HG02610 (cell line): ENCODE results near the gene RMI2.
"Not testable (repeated sequence)": the region's sequence is repeated elsewhere in the genome, so short reads cannot be mapped to it uniquely, and the experiment has no call there.

Source experiments
- ATAC-seq: cut with Tn5 transposase; IDR thresholded peaks from one replicate; pipeline ENCODE4 v1.9.1; 2021; ENCODE audit warnings: mild to moderate bottlenecking, moderate library complexity; ENCODE audit not compliant: unreplicated experiment

Gene RMI2

DNA sequence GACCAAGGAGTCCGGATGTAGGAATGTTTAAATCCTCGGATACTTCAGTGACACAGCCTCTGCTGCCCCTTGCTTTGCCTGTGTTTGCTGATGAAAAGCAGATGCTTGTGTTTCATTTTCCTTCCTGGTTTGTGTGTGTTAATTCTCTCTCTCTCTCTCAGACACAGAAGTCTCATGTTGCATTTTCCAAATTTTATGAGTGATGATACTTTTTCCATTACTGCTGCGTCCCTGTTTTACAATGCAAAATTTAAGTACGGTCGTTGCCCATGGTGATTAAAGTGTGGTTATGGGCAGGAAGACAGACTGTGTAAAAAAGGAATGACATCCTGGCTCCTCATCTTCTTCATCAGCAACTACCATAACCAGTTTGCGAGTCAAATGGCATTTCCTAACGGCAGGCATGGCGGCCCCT is 5.7 kb downstream of the RMI2 start:
- no peak for ATAC-seq

GRCh38 chr16:11353158-11353557 is 7.9 kb downstream of the RMI2 start:
- ATAC-seq = no peak

- peak; percentile 11 for ATAC-seq
Observed at GRCh38 chr16:11354407-11354732, 9.1 kb downstream of the RMI2 start.

GRCh38 chr16:11354733-11355574 is 9.7 kb downstream of the RMI2 start:
- peak; percentile 68 for ATAC-seq

DNA sequence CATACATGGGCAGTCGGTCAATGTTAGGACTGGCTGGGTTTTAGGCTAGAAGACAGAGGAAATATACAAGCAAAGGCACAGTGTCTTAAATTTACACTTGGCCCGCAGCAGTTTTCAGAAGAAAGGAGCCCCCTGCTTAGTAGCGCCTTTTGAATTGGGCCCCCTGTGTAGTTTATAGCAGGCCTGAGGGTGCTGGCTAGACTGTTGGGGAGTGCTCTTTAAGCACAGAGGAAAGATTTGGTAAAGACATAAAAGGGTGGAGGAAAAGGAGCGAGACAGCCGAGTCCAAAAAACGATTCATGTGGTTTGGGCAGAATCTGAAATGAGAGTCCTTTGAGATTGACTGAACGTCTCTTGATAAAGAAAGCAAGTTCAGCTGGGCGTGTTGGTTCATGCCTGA is 10.6 kb downstream of the RMI2 start:
- no peak for ATAC-seq

DNA sequence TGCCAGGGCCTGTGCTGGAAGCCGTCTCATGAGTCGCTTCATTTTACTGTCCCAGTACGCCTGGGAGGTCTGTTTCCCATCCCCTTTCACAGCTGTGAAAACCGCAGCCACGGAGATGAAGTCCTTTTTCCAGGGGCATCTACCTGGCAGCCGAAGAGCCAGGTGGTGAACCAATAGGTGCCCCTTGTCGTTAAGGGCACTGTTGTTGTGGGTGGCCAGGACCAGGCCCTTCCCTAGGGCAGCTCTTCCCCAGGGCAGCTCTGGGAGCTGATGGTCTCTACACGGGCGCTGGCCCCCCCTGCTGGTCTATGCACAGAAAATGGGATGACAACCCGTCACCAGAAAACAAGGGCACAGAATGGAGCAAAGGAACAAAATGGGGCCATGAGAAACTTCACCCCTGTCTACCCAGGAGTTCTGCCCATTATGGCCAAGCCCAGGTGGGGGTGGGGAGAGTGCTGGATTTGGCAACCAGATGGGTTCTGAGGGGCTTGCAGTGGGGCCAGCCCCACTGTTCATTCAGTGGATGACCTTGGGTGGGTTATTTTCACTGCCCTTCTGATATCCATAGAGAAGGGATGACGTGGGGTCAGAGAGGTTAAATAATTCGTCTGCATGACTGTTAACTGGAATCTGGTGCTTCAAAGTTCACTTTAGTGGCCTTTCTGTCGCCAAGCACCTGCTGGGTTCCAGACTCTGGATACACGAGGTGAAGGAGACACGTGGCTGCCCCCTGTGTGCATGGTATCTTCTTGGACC is 11.5 kb downstream of the RMI2 start:
- no peak for ATAC-seq

DNA sequence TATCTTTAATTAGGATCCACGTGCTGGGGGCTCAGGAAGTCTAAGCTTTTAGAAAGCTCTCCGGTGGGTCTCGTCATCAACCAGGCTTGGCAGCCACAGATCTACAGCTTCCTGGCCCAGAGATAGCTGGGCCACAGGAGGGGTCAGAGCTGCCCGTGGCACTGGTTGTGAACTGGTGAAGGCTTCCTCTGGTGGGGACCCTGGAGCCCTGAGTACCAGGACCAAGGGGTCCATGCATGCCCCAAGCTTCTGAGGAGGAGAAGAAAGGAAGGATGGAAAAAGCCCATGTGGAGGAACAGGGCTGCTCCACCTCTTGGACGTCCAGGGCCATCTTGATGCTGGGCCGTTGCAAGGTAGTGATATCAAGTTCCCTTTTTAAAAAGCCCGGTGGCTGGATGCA is 13.3 kb downstream of the RMI2 start:
- no peak for ATAC-seq

GRCh38 chr16:11359370-11359769 is 14.1 kb downstream of the RMI2 start:
- ATAC-seq = no peak

- no peak for ATAC-seq
Observed at GRCh38 chr16:11360641-11361373, 15.5 kb downstream of the RMI2 start.

- no peak for ATAC-seq
Observed at GRCh38 chr16:11361701-11362451, 16.6 kb downstream of the RMI2 start.

GRCh38 chr16:11363927-11364258 is 18.6 kb downstream of the RMI2 start:
- ATAC-seq = no peak

DNA sequence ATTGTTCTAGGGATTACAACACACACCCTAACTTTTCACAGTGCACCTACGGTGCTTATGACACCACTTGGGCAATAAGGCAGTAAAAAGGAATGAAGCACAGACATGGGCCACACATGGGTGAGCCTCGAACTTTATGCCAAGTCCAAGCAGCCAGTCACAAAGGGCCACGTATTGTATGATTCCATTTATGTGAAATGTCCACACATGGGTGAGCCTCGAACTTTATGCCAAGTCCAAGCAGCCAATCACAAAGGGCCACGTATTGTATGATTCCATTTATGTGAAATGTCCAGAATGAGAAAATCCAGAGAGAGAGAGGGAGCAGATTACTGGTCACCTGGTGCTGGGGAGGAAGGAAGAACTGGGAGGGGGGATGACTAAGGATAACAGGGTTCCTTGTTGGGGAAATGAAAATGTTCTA is 22.2 kb downstream of the RMI2 start:
- ATAC-seq = no peak

DNA sequence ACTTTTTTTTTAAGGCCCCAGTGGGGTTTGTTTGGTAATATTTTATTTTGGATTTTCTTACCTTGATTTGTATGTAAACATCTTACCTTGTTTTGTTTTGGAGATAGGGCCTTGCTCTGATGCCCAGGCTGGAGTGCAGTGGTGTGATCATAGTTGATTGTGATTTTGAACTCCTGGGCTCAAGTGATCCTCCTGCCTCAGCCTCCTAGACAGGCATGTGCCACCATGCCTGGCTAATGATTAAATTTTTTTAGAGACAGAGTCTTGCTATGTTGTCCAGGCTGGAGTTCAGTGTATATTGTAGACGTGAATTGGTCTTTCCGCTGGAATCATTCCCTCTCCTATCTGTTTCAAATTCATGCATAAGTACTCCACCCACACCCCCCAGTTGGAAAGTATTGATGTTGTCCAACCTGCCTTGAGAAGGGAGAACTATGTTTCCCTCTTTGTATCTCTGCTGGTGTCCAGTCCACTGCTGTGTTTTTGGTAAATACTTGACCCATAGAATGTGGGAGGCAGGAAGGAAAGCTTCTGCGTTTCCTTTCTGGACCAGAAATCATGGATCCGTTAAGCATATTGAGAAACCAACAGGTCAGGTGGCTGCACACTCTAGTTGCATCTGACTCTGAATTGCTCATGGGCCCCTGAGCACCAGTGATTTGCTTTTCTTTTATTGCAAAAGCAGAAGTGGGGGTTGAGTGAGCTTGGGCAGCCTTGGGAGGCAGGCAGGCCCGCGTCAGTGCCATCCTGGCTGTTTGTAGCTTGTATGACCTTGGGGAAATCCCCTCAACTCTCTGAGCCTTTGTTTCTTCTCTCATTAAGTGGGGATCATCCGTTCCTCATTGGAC is 25.0 kb downstream of the RMI2 start:
- peak; percentile 59 for ATAC-seq

DNA sequence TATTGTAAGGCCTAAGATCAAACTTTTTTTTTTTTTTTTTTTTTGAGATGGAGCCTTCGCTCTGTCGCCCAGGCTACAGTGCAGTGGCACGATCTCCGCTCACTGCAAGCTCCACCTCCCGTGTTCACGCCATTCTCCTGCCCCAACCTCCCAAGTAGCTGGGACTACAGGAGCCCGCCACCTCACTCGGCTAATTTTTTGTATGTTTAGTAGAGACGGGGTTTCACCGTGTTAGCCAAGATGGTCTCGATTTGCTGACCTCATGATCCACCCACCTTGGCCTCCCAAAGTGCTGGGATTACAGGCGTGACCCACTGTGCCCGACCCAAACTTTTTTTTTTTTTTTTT is 25.6 kb downstream of the RMI2 start:
- not testable (repeated sequence) for ATAC-seq

DNA sequence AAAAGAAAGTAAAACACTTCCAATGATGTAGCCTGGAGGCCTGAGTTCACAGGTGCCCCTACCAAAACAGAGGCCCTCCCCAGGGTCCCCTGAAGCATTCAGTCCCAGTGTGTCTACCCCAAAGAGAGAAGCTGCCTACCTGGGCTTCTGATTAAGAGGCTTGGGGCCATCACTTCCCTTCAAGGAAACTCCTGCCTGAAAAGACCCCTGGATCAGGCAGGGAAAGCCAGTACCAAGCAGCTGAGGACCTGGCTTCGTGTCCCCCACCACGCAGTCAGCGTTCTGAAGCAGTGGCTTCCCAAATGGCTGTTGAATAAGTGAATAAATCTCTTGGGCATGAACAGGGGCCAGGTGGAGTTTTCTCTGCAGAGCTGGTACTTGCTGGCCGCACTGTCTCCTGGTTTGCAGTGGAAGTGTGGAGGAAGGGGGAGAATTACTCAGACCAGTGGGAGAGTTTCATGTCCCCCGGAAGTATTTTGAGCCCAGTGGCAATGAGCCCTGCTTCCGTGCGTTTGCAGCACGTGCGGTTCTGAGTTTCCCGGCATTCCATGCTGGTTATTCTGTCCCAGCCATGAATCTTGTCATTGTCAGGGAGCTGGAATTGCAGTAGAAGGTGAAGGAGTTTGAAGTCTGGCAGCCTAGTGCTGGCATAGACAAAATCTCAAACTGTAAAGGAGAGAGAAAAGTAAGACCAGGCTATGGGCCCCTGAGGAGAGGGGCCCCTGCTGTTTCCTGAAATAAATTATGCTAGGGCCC is 27.0 kb downstream of the RMI2 start:
- no peak for ATAC-seq

DNA sequence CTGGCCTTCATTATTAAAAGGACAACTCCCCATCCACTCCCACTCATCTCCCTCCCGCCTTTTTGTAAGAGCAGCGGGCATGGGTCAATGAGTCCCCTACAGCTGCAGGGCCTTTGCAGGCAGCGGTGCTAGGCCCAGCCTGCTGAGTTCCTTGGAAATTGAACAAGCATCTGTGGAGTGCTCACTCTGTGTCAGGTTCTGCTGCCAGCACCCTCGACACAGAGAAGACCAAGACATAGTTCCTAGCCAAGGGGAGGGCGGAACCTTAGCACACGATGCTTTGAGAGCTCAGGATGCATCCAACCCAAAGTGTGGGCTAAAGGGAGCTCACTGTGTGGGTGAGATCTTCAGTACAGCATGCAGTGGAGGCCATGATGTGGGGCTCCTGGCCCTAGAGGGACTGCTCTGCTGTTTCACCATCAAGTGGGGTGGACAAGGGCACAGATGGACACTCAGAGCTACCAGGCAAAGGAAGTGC is 27.6 kb downstream of the RMI2 start:
- ATAC-seq = no peak

- no peak for ATAC-seq
Observed at GRCh38 chr16:11374255-11374654, 29.0 kb downstream of the RMI2 start.

- ATAC-seq = no peak
Observed at GRCh38 chr16:11377154-11377553, 31.9 kb downstream of the RMI2 start.

GRCh38 chr16:11378951-11379350 is 33.7 kb downstream of the RMI2 start:
- not testable (repeated sequence) for ATAC-seq
